Ramos (cell line): Measurements from ENCODE around the gene SETMAR.

ENCODE experiments used
- in situ Hi-C: fragments of 300-500 bp; cut with MboI; formaldehyde crosslinking; loops from one replicate; pipeline ENCODE4 v1.14.3; 2022; ENCODE audit warnings: low sequenced_read_pairs; ENCODE audit not compliant: unreplicated experiment

SETMAR gene

GRCh38 chr3:4341336-4341675, 38.1 kb downstream of the SETMAR start:
- in situ Hi-C loops, result no loop called here

- in situ Hi-C loops, result no loop called here
Observed at GRCh38 chr3:4343258-4343657, 40.1 kb downstream of the SETMAR start.

DNA sequence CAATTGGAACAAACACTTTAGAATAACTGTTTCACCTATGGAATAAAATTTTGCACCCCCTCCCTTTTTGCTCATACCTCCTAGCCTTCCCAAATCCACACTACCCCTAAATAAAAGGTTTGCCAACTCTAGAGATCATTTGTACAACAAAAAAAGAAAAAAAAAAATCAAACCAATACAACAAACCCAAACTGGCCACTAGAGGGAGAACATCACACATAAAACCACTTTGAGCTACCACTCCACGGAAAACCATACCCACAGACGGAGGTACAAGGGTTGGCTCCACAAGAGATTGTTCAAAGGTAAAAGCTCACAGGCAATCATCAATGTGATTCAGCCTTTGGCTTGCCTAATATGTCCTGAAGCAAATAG, 47.6 kb downstream of the SETMAR start:
- in situ Hi-C loops, result loop anchor here (5.0 kb wide), 1 partner anchor 282 kb away; no protein-coding TSS in a partner anchor

- in situ Hi-C loops, result loop anchor here (5.0 kb wide), 1 partner anchor 281 kb away; no protein-coding TSS in a partner anchor
Observed at GRCh38 chr3:4351164-4351855, 48.1 kb downstream of the SETMAR start.

DNA sequence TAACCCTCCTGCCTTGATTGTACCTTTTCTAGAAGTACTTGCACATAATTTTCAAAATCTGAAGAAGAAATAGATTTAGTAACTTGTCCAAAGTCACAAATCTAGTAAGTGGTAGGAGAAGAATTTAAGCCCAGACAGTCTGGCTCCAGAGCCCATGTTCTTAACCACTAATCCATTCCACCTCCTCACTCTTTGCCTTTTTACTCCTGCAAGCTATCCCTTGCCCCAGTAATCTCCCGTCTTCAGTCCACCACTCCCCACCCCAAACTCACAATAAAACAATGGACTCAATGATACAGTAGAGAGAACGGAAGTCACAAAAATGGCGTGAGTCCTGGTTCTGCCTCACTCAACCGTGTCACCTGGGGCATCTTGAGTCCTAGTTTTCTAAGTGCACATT, 48.7 kb downstream of the SETMAR start:
- in situ Hi-C loops, result loop anchor here (5.0 kb wide), 1 partner anchor 280 kb away; no protein-coding TSS in a partner anchor

GRCh38 chr3:4355401-4356219, 52.4 kb downstream of the SETMAR start:
- in situ Hi-C loops, result no loop called here

- in situ Hi-C loops, result no loop called here
Observed at GRCh38 chr3:4356220-4356540, 53.0 kb downstream of the SETMAR start.

DNA sequence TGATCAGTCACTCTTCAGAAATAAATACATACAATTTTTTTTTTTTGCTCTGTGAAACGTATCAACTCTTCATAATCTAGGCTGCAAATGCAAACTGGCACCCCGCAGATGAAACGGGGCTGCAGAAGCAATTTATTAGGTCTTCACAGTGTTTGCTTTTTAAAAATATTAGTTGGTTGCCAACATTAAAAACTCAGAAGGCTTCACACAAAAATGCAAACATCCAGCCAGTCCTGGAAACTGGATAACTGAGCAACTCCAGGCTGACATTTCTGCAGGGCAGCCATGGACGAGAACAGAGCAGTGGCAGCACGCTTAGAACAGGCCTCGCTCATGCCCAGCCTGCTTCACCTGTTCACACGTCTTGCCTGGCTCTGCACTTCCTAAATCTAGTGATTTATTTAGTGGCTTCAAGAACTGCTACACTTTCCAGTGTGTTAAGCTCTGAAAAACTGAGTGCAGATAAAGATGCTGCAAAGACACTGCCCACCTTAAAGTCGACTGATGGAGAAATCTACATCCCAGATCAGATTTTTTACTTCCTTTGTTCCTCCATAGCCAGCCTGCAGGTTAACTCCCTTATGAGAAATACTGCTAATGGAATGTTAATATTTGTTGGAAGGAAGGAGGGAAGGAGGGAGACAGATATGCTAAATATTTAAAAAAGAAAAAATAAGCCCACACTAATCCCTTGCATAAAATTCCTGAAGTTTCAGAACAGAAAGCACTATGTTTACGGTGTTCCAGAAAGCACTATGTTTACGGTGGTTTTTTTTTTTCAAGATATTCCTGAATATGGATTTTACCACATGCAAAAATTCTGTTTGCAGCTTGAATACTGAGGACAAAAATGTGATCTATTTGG, 53.6 kb downstream of the SETMAR start:
- in situ Hi-C loops, result no loop called here

DNA sequence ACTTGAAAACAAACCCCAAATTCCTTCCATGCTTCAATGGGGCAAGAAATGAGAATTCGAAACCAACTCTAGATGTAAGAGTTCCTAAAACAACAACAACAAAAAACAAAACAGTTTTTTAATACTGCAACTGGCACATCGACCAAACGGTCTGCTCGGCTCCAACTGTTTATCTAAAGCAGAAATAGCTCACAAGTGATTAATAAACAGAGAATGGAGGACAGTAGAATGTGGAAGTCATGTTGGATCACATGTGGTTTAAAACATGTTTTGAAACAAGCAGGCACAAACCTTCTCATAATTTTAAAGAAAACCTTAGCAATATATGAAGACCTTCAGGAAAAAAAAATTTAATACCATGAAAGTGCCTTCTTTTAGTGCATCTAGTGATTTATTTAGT, 55.1 kb downstream of the SETMAR start:
- in situ Hi-C loops, result no loop called here

GRCh38 chr3:4359805-4360502, 56.8 kb downstream of the SETMAR start:
- in situ Hi-C loops, result no loop called here

- in situ Hi-C loops, result no loop called here
Observed at GRCh38 chr3:4360817-4361216, 57.6 kb downstream of the SETMAR start.

DNA sequence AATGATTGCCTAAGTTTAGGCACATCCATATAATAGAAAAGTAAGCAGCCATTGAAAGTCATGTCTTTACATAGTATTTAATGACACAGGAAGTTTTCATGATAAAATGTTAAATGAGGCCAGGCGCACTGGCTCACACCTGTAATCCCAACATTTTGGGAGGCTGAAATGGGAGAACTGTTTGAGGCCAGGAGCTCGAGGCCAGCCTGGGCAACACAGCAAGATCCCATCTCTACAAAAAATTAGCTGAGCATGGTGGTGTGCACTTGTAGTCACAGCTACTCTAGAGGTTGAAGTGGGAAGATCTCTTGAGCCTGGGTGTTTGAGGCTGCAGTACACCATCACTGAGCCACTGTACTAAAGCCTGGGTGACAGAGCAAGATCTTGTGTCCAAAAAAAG, 59.4 kb downstream of the SETMAR start:
- in situ Hi-C loops, result no loop called here
